ENCODE data around the gene ACKR3.

GRCh38 chr2:236521556-236521955, 48.1 kb upstream of the ACKR3 start:
- TF ChIP-seq CTCF (IDR thresholded peaks at IDR 0.05; ENCODE audit: poor library complexity, severe bottlenecking) (no peak), SMC3 (conservative IDR thresholded peaks at IDR 0.05; ENCODE audit: poor library complexity) (no peak)
